Stimulated activated CD4-positive, alpha-beta T cell treated with anti-CD3 and anti-CD28 coated beads, Interleukin-15, amount 100 ng/mL, for 48 hours (primary cell): Measurements from ENCODE around the gene SENP6.

ENCODE experiments used
- DNase-seq, 2 donors: peaks; one replicate each; pipeline ENCODE4 v3.0.0-alpha.2; 2020; ENCODE audit warnings: low read depth in 2 of 2

The SENP6 gene

DNA sequence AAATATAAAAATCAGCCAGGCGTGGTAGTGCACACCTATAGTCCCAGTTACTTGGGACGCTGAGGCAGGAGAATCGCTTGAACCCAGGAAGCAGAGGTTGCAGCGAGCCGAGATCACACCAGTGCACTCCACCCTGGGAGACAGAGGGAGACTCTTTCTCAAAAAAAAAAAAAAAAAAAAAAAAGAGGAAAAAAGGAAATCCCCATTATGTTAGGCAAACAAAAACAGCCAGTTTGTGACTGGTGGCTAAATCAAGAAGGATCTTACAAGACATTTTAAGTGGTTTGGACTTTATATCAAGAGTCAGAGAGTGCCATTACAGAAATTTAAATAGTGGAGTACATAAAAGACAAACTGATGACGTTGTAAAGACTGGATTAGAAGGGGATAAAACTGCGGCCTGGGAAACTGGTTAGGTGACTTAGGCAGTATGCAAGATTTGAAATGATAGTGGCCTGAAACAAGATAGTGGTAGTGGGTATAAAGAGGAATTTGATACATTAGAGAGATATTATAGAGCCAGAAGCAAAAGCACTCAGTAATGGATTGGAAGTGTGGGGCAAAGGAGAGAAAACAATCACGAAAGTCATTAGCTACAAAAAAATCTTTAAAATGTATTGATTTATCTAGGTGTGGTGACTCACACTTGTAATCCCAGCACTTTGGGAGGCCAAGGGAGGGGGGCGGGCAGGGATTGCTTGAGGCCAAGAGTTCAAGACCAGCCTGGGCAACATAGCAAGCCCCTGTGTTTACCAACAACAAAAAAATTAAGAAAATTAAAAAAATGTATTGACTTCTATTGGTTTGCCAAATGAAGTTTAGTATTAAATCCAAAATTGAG lies 145.7 kb downstream of the SENP6 start:
- DNase-seq = no peak

DNA sequence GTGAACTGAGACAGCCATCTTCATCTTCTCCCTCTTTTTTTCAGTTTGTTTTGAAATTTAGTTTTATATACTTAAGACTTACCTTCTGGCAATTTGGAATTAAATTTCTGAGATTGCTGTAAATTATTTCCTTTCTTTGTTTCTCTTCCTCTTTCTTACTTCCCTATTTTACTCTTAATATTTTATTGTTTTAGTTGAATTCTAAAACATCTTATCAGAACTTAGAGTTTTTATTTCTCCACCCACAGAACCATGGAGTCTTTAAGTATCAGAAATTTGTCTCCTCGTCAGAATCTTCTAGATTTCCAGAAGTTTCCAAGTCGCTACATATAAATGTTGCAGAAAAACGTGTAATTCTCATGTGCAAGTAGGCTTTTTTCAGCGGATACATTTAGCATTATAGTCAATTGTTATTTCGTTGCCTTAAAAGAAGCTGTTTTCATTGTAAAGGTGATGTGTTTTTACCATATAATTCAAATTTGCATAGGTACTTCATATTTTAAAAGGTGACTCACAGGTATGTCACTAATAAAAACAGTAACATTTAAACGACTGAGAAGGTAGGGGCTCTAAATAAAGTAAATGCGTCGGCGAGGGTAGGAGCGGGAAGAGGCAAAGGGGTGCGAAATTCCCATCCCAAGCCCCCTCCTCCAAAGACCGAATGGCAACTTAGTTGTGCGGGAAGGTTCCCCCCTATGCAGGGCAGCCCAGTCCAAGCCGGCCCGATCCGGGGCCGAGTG lies 146.5 kb downstream of the SENP6 start:
- DNase-seq = no peak

DNA sequence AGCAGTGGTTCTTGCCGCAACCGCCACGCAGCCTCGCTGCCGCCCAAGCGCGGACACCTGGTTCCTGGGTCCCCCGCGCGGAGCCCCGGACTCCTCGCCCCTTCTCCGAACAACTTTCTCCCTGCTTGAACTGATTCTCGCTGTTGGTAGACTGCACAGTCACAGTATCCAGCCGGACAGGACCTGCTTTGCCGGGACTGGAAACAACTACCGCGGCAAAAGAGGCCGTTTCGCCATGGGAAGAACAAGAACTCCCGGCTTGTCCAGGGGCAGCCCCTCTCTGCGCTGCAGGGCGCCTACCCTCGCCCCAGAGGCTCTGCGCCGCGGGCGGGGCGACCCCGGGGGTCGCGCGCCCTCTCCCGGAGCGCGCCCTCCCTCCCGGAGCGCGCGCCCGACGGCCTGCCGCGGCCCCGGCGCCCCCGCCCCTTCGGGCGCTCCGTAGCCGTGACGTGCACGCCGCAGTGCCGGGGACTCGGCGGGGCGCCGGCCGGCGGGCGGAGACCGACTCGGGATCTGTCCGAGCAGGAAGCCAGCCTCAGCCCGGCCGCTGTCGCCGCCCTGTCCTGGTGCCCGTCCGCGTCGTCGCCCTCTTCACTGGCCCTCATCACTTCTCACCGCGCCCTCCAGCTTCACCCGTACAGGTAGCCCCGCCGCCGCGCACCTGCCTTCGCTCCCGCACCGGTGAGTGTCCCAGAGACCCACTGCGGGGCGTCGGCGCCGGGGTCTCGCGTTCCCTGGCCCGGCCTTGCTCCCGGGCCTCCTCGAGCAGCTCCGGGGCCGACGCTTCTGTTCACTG lies 147.3 kb downstream of the SENP6 start, which contains the start of gene MYO6:
MYO6 (plus strand) TSS at position 497 of the 796 bp plus-strand sequence. CDS start 68,309 bp downstream, outside the sequence.
- DNase-seq = peak in 1 of 2 donors; percentile 4

DNA sequence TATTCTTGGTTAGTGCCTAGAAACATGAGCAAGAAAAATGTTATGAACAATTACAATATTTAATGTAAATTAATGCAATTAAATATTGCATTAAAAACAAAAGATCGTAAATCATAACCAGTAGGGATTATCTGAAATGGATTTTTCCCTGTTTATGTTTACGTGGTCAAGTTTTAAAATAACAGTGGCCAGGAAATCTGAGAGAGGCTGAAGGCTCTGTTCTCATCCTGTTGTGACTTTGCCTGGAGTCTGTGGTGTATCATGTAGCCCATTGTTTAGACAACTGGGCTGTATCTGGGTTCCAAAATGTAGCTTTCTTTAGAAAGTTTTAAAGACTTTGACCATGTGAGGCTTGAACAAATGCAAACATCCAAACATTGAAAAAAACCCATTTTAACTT lies 149.8 kb downstream of the SENP6 start:
- no peak for DNase-seq

DNA sequence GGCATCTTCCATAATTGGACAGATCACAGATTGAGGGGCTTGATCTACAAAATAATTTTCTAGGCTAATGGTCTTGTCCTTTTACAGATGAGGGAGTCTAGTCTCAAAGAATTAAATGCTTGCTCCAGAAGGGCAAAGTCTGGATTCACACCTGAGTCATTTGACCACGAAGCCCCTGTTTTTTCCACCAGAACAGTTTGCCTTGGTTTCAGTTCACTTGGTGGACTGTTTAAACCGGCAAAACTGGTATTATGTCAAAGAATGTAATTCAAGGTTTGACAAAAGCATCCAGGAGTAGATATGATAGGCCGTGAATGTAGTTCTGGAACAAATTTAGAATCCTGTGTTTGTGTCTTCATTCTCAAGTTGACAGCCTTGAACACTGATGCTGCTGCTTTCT lies 150.7 kb downstream of the SENP6 start:
- DNase-seq = no peak

DNA sequence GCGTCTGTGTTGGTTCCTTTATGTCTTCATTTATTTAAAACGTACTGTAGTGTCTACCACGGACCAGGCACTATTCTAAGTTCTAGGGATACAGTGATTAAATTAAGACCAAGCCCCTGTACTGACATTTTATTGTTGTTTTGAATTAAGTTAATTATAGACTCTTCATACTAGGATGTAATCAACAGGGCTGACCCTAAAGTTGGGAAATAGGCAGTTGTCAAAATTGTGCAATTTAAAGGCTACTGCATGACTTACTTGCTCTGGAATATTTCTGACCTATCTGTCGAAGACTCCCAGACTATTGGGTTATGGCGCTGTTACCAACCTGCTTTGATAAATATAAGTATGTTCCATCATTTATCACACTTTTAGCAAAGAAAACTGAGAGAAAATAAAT lies 154.0 kb downstream of the SENP6 start:
- no peak for DNase-seq

DNA sequence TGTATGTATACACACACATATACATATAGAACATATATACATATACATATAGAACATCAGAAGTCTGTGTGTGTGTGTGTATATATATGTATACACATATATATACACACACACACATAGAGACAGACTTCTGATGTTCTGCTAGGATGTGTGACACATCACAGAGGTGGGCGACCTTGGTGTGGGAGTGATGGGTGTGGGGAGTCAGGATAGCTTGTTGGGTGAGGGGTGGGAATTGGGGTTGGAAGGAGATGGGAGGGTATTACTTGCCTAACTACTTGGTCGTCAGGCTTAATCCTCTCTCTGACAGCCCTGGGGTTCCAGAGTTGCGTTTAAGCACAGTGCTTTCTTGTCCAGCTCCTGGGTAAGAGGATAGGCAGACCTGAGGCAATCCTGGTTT lies 155.6 kb downstream of the SENP6 start:
- DNase-seq = no peak

DNA sequence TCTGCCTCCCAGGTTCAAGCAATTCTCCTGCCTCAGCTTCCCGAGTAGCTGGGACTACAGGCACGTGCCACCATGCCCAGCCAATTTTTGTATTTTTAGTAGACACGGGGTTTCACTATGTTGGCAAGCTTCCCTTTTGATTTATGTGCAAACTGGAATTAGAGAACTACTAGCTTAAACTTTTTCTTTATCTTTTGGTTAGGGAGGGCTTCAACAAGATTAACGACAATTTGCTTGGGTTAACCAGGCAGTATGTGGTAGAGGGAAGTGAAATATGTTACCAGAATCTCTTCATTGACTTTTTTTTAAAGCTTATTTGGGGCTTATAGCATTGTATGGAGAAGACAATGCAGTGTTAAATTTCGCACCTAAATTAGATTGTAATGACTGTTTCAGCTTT lies 156.4 kb downstream of the SENP6 start:
- no peak for DNase-seq

DNA sequence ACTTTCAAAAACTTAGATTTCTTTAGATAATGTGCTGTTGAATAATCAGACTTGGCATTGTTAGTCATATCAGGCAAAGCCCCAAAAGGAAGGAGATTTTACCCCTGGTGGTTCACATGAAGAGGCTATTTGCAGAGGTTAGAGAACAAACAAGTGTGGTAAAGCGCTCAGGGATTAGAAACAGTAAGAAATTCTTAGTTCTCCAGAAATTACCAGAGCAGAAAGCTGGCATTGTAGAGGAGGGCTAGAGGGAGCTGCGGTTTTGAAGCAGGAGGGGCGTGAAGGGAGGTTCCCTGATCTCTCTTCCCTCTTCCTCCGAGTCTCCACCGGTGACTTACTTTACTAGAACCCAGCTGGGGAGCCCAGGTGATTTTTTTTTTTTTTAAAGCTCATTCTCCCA lies 157.5 kb downstream of the SENP6 start:
- no peak for DNase-seq

DNA sequence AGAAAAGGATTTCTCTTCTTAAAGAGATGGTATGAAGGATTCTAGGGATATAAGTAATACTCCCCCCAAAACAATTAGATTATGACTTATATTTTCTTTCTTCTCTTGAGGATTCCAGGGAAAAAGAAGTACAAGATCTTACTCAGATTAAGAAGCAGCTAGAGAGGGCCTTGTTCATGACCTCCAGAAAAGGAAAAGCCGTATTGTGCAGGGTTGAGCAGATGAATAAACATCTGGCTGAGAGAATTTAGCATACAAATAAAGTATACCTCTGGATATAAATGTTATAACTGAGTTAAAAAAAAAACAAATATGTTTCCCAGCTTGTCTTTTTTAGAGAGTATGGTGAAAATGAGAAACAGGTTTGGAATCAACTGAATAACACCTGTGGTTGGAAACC lies 158.6 kb downstream of the SENP6 start:
- no peak for DNase-seq

DNA sequence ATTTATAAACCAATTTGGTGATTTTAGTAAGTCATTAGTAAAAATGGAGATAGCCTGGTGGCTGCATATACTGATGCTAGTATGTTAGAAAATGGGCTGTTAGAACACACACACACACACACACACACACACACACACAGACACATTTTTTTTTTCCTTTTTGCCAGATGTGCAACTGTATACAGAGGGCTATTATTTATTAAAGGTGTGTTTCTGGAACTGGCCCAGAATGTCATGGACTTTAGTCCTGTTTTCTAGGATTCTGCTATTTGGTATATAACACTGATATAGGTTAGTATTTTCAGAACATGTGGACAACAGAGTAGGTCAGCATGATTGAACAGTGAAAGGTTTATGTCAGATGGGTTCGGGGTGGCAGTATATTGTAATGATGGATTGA lies 159.8 kb downstream of the SENP6 start:
- no peak for DNase-seq

DNA sequence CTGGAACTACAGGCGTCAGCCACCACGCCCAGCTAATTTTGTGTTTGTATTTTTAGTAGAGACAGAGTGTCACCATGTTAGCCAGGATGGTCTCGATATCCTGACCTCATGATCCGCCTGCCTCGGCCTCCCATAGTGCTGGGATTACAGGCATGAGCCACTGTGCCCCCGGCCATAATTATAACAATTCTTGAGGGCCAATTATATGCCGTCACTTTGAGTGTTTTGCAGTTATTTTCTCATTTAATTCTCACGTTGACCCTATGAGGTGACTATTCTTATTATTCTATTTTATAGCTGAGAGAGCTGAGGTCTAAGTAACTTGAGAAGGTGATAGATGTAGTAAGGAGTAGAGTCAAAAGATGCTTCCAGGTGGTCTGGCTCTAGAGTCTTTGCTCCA lies 160.4 kb downstream of the SENP6 start:
- no peak for DNase-seq

DNA sequence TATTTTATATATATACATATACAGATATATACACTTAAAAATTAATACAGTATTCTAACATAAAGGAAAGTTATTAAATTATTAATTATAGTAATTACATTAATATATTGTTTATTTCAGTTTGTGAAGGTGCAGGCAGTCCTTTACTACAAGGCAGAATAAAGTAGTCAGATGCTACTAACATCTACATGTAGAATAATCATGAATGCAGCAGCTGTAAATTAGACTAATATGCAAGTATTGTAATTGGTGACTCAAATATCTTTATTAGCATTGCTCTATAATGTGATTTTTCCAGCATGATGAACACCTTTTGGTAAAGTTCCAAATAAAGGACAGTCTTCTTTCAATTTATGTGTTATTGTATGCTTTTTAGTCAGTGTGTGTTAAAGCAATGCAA lies 164.7 kb downstream of the SENP6 start:
- no peak for DNase-seq
